Stimulated activated CD4-positive, alpha-beta T cell treated with anti-CD3 and anti-CD28 coated beads, TNF-alpha, amount 100 ng/mL, for 24 hours (primary cell): ENCODE results near the gene MCRS1.

Experiments
- DNase-seq, 3 experiments: peaks; one replicate each; pipeline ENCODE4 v3.0.0-alpha.2; 2020; ENCODE audit warnings: low read depth in 3 of 3

Gene MCRS1

DNA sequence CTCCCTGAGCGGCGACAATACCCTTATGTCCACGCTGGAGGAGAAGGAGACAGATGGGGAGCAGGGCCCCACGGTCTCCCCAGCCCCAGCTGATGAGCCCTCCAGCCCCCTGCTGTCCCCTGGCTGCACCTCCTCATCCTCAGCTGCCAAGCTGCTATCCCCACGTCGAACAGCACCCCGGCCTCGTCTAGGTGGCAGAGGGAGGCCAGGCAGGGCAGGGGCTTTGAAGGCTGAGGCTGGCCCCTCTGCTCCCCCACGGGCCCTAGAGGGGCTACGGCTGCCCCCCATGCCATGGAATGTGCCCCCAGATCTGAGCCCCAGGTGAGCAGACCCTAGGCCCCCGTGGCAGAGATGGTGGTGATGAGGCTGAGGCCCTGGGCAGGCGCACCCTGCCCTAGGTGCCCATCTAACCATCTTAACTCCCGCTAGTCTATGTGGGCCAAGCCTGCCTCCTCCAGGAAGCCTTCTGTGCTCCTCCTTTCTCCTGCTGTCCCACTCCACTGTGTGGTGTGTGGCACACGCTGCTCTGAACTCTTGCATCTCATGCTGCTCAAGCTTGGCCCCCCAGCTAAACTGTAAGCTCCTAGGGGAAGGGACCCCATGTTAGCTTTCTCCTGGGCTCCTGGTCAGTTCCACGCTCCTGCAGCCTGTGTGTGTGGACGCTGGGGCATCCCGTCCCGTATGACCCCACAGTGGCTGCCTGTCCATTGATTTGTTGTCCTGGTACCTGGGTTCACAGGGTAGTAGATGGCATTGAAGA lies 12.1 kb downstream of the MCRS1 start:
- no peak for DNase-seq

GRCh38 chr12:49554266-49554665 lies 13.7 kb downstream of the MCRS1 start:
- no peak for DNase-seq

DNA sequence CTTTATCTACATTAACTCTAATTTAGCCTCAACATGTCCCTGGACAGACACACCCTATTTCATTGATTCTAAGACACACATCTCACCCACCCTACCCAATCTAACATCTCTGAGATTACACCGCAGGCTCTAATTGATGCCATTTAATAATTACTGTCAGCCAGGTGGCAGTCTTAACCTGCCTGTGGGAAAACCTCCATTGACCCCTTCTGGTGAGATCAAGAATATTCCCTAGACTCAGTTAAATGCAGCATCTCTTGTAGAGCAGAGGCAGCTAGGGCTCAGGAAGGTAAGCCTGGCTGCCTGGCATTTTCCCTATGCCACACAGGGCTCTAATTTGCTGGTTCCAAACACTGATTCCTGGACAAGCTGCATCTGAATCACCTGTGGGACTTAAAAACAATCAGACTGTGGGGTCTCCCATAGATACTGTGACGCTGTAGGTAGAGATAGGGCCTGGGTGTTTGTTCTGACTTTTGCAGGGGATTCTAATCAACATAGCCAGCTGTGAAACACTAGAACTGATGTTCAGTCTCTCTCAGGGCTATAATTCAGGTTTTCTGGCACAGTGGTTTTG lies 14.3 kb downstream of the MCRS1 start:
- DNase-seq: no peak

DNA sequence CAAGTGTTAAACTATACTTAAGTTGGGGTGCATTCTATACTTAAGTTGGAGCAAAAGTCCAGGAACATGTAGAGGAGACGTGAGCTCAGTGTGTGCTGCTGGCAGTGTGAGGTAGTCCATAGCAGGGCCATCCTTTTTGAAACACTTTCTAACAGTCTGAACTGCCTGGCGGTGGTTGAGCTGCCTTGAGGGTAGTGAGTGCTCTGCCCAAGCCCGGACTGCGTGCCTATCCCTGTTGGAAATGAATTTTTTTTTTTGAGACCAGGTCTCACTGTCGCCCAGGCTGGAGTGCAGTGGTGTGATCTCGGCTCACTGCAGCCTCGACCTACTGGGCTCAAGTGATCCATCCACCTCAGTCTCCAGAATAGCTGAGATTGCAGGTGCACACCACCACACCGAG lies 15.0 kb downstream of the MCRS1 start:
- no peak for DNase-seq

- no peak for DNase-seq
These were observed 15.5 kb downstream of the MCRS1 start for GRCh38 chr12:49552425-49552824.

DNA sequence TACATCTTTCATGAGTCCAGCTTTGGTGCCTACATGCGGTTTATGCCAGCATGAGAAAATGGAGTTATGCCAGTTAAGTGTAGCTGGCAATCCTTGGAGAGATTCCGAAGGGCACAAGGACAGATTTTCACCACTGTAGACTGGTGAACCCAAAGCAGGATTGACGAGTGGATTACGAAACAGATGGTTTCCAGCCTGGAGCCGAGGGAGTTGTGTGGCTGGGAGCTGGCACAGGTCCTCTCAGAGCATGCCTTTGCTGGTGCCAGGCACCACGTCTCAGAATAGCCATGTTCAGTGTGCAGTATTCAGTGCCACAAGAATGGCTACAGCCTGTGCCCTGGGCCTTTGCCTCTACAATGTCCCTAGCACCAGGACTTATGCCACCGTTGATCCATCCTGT lies 15.9 kb downstream of the MCRS1 start:
- no peak for DNase-seq

GRCh38 chr12:49550693-49551252 lies 17.2 kb downstream of the MCRS1 start:
- DNase-seq: no peak

- no peak for DNase-seq
These were observed 17.9 kb downstream of the MCRS1 start for GRCh38 chr12:49549735-49550692.

GRCh38 chr12:49548822-49549648 lies 18.9 kb downstream of the MCRS1 start:
- DNase-seq: no peak

DNA sequence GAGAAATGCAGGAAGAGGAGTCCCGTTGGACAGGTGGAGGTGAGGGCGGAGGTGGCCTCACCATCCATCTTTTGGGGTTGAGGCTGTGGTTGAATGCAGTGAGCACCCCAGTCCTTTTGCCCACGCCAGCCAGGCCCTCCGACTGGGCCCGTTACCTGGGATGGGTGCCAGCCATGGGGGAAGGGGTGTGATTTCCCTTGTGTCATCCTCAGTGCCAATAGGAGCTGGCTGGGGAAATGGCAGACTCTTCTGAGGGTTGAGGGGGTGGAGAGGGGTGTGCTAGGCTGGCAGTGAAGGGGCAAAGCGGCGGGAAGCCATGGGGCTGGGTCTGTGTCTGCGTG lies 19.5 kb downstream of the MCRS1 start:
- no peak for DNase-seq

GRCh38 chr12:49547090-49547690 lies 20.8 kb downstream of the MCRS1 start:
- DNase-seq: no peak

GRCh38 chr12:49546481-49546880 lies 21.5 kb downstream of the MCRS1 start:
- DNase-seq: no peak

DNA sequence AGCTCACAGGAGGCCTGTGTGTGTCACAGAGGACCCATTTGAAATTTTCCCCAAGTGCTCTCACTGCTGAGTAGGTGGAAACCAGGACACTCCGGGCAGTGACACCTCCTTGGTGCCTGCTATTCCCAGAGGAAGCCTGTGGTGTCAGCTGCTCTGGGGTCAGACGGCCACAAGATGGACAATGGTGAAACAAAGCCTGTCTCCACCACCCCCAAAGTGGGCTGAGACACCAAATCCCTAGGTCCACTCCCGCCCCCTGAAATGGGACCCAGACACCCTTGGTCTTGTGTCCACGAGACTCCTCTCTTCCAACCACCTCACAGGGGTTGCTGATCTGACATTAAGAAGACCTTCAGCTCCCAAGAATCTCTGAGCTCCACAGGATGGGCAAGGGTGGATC lies 22.1 kb downstream of the MCRS1 start:
- DNase-seq: no peak

- no peak for DNase-seq
These were observed 23.8 kb downstream of the MCRS1 start for GRCh38 chr12:49543914-49544815.

DNA sequence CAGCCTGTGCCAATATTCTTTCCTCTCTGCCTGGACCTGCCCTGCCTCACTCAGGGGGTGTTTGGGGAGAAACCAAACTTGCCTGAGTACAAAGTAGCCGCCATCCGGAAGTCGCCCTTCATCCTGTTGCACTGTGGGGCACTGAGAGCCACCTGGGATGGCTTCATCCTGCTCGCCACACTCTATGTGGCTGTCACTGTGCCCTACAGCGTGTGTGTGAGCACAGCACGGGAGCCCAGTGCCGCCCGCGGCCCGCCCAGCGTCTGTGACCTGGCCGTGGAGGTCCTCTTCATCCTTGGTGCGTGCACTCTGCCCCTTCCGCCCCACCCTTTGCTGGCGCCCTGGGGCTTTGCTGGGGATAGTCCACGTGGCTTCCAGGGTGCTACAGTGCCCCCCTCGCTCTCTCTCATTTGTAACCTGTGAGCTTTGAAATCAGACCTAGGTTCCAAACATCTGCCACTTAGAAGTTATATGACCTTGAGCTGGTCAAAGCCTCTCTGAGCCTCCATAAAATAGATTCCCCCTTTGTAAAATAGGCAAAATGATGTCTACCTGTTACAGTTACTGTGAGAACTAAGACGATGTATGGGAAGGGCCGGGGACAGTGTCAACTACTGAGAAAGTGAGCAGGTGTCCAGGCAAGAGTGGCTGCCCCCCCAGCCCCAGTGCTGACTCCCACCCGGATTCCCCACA lies 24.6 kb downstream of the MCRS1 start:
- DNase-seq: no peak

GRCh38 chr12:49542592-49543160 lies 25.3 kb downstream of the MCRS1 start:
- DNase-seq: no peak

GRCh38 chr12:49541911-49542505 lies 25.9 kb downstream of the MCRS1 start:
- DNase-seq: no peak

GRCh38 chr12:49541140-49541861 lies 26.6 kb downstream of the MCRS1 start:
- DNase-seq: no peak
